Mesothelial cell of epicardium (in vitro differentiated cells): ENCODE data around the gene PBX2. TPM values are rescaled to one million over a fixed set of nuclear protein-coding genes. Genes with fewer than 3 reads are reported as not detected.
"Not testable (repeated sequence)": the region's sequence is repeated elsewhere in the genome, so short reads cannot be mapped to it uniquely, and the experiment has no call there.

Experiments used
- DNase-seq, 2 experiments: peaks; one replicate each; pipeline ENCODE4 v3.0.0; 2021; ENCODE audit warnings: low spot score in 2 of 2; ENCODE audit not compliant: unreplicated experiment in 2 of 2
- H3K27ac Mint-ChIP-seq: 2 replicates; pipeline ENCODE4 v1.8.0; 2021; ENCODE audit warnings: mixed read lengths
- H3K27me3 Mint-ChIP-seq: 2 replicates; pipeline ENCODE4 v1.8.0; 2021; ENCODE audit warnings: low read depth, mixed read lengths
- H3K36me3 Mint-ChIP-seq: 2 replicates; pipeline ENCODE4 v1.8.0; 2021; ENCODE audit warnings: mixed read lengths
- H3K4me1 Mint-ChIP-seq: 2 replicates; pipeline ENCODE4 v1.8.0; 2021; ENCODE audit warnings: mixed read lengths
- H3K4me3 Mint-ChIP-seq: 2 replicates; pipeline ENCODE4 v1.8.0; 2021; ENCODE audit warnings: mild to moderate bottlenecking, moderate library complexity, mixed read lengths
- H3K9me3 Mint-ChIP-seq: 2 replicates; pipeline ENCODE4 v1.8.0; 2021; ENCODE audit warnings: mixed read lengths
- CTCF ChIP-seq: fragments of 200-600 bp; sonication (generic); IDR thresholded peaks from one replicate; pipeline ENCODE4 v1.5.0; 2021; ENCODE audit warnings: antibody characterized with exemption; ENCODE audit not compliant: unreplicated experiment
- total RNA-seq: library from RNA; stranded (reverse); gene quantifications from 3 replicates; pipeline ENCODE4 v1.2.1, GENCODE V29; 2021

Gene PBX2
- total RNA-seq, 1 donor from 2014 or later: 236 TPM

- Mint-ChIP-seq H3K4me3 (no peak overlapping the region), H3K27ac (no peak overlapping the region)
Observed at GRCh38 chr6:32216285-32216684, 26.3 kb upstream of the PBX2 start.

GRCh38 chr6:32215617-32216016 lies 25.6 kb upstream of the PBX2 start:
- H3K9me3 Mint-ChIP-seq: no peaks in the 10 kb centered on the region
- no peak for TF ChIP-seq CTCF
- no peak overlapping the region for H3K27ac Mint-ChIP-seq
- peaks cover 43% of the 10 kb centered on the region for H3K27me3 Mint-ChIP-seq
- DNase-seq: no peak
- H3K4me1 Mint-ChIP-seq: no peaks in the 10 kb centered on the region
- H3K36me3 Mint-ChIP-seq: no peaks in the 10 kb centered on the region
- H3K4me3 Mint-ChIP-seq: no peak overlapping the region

More at GRCh38 chr6:32216285-32216684, 26.3 kb upstream of the PBX2 start:
- Mint-ChIP-seq H3K27me3 (peaks cover 47% of the 10 kb centered on the region), H3K36me3 (no peaks in the 10 kb centered on the region), H3K9me3 (no peaks in the 10 kb centered on the region), H3K4me1 (no peaks in the 10 kb centered on the region)
- no peak for DNase-seq
- TF ChIP-seq CTCF: no peak

- H3K27me3 Mint-ChIP-seq: peaks cover 36% of the 10 kb centered on the region
- H3K27ac Mint-ChIP-seq: no peak overlapping the region
- no peaks in the 10 kb centered on the region for H3K4me1 Mint-ChIP-seq
- no peak overlapping the region for H3K4me3 Mint-ChIP-seq
- no peaks in the 10 kb centered on the region for H3K36me3 Mint-ChIP-seq
- H3K9me3 Mint-ChIP-seq: no peaks in the 10 kb centered on the region
- no peak for DNase-seq
- no peak for TF ChIP-seq CTCF
Observed at GRCh38 chr6:32214126-32214525, 24.1 kb upstream of the PBX2 start.

- DNase-seq: no peak
- no peak overlapping the region for H3K27ac Mint-ChIP-seq
- no peak for TF ChIP-seq CTCF
- H3K4me3 Mint-ChIP-seq: no peak overlapping the region
- H3K9me3 Mint-ChIP-seq: no peaks in the 10 kb centered on the region
- no peaks in the 10 kb centered on the region for H3K4me1 Mint-ChIP-seq
- peaks cover 36% of the 10 kb centered on the region for H3K27me3 Mint-ChIP-seq
- H3K36me3 Mint-ChIP-seq: no peaks in the 10 kb centered on the region
Observed at GRCh38 chr6:32213649-32214048, 23.6 kb upstream of the PBX2 start.

GRCh38 chr6:32212076-32212760 lies 22.2 kb upstream of the PBX2 start:
- Mint-ChIP-seq H3K4me1 (no peaks in the 10 kb centered on the region), H3K36me3 (no peaks in the 10 kb centered on the region), H3K27me3 (peaks cover 29% of the 10 kb centered on the region), H3K27ac (no peak overlapping the region), H3K4me3 (no peak overlapping the region), H3K9me3 (no peaks in the 10 kb centered on the region)
- TF ChIP-seq CTCF: no peak
- no peak for DNase-seq

- peaks cover 25% of the 10 kb centered on the region for H3K27me3 Mint-ChIP-seq
- H3K4me1 Mint-ChIP-seq, DNase-seq, H3K9me3 Mint-ChIP-seq, H3K27ac Mint-ChIP-seq, H3K36me3 Mint-ChIP-seq, H3K4me3 Mint-ChIP-seq: not testable (repeated sequence)
Observed at GRCh38 chr6:32211432-32211831, 21.4 kb upstream of the PBX2 start.
